Nucleus accumbens (tissue), 56 donors: ENCODE measurements around the gene FAM20C.

Experiments
- DNase-seq, 56 donors: peaks; one replicate each; lab custom pipeline; 2025; lab: John Stamatoyannopoulos, UW

FAM20C gene

DNA sequence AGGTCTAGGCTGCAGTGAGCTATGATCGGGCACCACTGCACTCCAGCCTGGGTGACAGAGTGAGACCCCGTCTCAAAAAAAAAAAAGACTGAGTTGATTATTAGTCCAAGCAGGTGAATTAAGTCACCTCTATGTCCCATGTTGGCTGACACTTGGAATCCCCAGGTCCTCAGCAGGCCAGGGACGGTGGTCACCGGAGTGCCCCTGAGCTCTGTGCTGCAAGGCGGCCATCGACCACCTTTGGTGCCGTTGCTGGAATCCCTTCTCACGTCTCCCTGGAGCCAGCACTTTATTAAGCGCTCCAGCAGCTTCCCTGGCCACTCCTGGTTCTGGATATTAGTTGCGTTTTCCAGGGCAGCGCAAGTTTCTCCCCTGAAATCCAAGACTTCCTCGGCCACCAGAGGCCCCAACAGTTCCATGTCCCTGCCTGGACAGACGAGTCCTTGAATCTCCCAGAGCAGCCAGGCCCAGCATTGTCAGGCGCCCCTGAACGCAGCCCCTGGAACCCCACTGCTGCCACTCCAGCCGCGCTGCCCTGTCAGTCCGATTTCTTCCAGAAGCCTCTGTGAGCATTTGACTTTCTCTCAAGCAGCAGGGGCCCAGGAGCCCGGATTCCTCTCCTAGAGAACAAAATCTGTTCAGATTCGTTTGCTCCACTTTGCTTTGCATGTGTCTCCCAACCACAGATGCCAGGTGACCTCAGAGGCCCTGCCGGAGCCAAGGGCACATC is 59.2 kb downstream of the FAM20C start:
- no peak for DNase-seq

- no peak for DNase-seq
Observed at GRCh38 chr7:252216-252965, 60.0 kb downstream of the FAM20C start.

DNA sequence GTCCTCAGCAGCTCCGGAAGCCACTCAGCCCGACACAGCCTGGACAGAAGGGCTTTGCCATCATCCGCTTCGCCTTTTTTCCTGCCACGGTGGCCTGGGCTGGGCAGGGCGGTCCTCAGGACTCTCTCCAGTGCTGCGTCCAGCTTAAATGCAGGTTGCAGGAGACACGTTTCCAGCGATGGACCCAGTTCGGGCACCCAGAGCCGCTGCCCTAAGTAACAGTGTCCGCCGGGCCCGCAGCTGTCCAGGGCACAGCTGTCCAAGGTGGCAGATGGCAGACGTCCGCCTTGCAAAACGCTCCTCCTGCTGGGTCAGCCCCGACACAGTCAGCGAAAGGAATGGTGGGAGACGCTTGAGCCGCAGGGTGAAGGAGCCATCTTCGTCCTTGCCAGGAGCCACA is 60.6 kb downstream of the FAM20C start:
- DNase-seq = no peak

DNA sequence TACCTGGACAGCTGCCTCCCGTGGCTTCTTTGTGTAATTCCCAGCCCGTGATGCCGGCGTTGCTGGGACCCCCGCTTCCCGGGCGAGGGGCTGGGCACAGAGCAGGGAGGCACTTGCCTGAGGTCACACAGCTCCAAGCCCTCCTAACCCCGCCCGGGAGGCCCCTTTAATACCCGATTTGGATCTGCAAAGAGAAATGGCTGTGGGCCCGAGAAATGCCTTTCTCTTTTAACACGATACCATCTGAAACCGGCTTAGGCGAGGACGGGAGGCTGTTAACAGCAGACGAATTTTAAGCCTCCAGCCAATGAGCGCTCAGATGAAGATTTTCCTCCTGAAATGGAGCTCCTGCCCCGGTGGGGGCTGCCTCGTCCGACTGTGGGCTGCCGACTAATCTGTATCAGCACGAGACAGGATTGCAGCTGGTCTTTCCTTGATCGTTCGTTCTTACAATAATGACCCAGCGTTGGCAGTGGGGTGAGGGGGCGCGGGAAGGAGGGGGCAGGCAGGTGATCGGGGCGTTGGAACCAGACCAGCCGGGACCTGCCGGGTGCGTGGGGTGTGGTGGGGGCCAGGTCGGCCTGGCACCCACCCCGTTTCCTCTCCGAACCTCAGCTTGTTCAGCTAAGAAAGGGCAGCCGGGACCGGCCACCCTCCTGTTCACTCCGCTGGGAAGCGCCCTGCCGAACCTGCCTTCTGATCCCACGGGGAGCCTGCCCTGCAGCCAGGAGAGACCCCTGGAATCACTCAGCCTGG is 61.4 kb downstream of the FAM20C start:
- DNase-seq = no peak

DNA sequence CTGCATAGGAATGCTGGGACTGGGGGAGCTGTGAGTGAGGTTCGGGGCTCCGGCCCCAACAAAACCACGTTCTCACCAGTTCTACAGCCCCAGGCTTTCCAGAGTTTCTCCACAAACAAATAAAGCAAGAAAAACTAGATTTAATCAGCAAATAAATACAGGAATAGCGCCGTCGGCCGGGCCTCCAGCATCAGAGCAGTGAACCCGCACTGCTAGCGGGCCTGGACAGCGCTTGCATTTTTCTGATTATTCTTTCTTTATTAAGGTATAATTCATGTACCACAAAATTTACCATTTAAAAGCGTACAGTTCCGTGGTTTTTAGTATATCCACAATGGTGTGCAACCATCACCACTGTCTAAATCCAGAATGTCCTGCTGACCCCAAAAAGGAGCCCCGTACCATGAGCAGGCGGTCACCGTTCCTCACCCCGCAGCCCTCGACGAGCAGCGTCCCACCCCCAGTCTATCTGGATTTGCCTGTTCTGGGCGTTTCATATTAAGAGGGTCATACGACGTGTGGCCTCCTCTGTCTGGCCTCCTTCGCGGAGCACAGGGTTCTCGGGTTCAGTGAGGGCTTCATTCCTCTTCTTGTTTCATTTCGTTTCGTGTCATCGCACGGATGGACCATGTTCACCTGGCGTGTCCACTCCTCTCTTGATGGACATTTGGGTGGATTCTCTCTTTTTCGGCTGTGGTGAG is 62.1 kb downstream of the FAM20C start:
- DNase-seq = no peak

GRCh38 chr7:255038-255435 is 62.7 kb downstream of the FAM20C start:
- DNase-seq = no peak

DNA sequence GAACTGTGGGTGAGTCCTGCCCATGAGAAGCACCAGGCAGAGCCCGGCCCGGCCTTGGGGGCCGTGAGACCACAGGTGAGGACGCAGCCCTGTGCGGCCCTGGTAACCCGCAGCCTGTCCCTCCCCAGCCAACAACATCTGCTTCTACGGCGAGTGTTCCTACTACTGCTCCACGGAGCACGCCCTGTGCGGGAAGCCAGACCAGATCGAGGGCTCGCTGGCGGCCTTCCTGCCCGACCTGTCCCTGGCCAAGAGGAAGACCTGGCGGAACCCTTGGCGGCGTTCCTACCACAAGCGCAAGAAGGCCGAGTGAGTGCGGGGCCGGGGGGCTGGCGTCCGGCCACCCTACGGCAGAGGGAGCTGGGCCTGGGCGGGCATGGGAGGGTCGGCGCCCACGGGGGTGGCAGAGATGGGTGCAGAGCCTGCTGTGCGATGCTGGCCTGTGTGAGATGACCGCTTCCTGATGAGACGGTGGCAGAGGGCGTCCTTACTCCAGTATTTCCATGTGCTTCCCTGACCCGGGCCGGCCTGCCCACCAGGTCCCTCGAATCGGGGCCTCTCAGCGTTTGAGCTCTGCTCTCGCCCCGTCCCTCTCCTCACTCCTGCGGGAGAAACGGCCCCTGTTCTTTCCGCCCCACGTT is 63.5 kb downstream of the FAM20C start:
- no peak for DNase-seq

DNA sequence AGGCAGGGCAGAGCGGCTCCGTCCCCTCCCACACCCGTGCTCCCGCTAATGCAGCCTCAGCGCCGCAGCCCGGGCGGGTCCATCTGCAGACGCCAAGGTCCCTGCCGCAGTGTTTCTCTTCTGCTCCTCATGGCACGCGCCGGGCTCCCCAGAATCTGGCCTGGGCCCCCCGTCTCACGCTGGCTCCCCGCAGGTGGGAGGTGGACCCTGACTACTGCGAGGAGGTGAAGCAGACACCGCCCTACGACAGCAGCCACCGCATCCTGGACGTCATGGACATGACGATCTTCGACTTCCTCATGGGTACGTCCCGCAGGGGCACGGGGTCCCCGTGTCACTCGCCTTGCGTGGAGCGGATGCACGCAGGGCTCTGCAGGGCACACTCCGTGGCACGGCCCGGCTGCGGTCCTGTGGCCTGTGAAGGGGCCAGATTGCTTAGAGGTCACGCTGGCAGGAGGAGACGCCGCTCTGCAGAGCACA is 64.1 kb downstream of the FAM20C start:
- no peak for DNase-seq

- no peak for DNase-seq
Observed at GRCh38 chr7:256981-257646, 64.7 kb downstream of the FAM20C start.

DNA sequence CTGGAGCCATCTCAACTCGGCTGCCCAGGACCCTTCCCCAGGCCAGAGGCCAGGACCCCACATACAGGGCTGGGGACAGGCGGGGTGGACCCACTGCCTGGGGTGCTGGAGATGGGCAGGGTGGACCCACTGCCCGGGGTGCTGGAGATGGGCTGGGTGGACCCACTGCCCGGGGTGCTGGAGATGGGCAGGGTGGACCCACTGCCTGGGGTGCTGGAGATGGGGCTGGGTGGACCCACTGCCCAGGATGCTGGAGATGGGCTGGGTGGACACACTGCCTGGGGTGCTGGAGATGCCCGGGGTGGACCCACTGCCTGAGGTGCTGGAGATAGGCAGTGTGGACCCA is 65.2 kb downstream of the FAM20C start:
- DNase-seq = no peak

GRCh38 chr7:258476-259190 is 66.3 kb downstream of the FAM20C start:
- DNase-seq = no peak

GRCh38 chr7:259191-259505 is 66.8 kb downstream of the FAM20C start:
- DNase-seq = no peak

DNA sequence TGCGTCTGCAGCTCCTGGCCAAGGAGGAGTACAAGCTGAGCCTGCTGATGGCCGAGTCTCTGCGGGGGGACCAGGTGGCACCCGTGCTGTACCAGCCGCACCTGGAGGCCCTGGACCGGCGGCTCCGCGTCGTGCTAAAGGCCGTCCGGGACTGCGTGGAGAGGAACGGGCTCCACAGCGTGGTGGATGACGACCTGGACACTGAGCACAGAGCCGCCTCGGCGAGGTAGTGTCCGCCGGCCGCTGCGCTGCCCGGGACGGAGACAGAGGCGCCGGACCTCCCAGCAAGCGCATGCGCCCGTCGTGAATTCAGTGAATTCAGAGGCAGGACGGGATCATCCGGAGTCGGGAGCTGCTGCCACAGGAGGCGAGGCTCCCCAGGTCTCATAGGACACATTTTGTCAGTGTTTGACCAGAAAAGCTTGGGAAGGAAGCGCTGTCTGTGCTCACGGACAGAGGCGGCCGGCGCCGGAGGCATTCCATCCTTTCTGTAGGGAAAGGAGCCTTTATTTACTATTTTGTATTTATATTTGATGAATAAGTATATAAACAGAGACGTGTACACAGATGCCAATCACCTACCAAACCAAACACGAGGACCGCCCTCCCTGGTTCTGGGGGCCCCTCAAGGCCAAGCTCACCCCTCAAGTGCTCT is 67.5 kb downstream of the FAM20C start:
- no peak for DNase-seq

- DNase-seq = no peak
Observed at GRCh38 chr7:260441-261281, 68.3 kb downstream of the FAM20C start.

- DNase-seq = no peak
Observed at GRCh38 chr7:261341-262250, 69.2 kb downstream of the FAM20C start.

DNA sequence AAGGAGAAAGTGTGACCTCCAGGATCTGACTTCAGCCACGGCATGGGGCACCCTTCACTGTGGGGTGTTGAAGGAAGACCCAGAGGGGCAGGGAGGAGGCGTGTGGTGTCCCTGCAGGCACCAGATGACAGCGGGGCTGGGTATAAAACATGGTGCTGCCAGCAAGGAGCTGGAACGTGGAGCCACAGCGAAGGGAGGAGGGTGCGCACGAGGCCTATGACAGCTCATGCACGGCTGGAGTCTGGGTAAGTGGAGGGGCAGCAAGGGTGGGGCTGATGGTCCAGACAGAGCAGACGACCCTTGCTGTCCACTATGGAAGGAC is 69.8 kb downstream of the FAM20C start:
- DNase-seq = no peak
